ENCODE measurements around the gene ELANE. TPM values are rescaled to one million over a fixed set of nuclear protein-coding genes. Genes with fewer than 3 reads are reported as not detected.

Gene ELANE
- total RNA-seq, 1 experiment from 2014 or later: not detected

- no peaks in the 10 kb centered on the region for H3K4me1 Mint-ChIP-seq (ENCODE audit: low read depth, unreplicated experiment)
- CTCF ChIA-PET: interaction anchor here (0.5 kb wide), 1 partner anchor 113 kb away, joined by 3 read pairs; no protein-coding TSS in a partner anchor
- H3K36me3 ChIP-seq (ENCODE audit: control insufficient read depth, insufficient read depth, low read length): no peaks in the 10 kb centered on the region
- no peaks in the 10 kb centered on the region for H3K9me3 ChIP-seq
- POLR2A ChIA-PET: interaction anchor here (0.6 kb wide), 1 partner anchor 59 kb away, joined by 3 read pairs; no protein-coding TSS in a partner anchor
- H3K4me3 ChIP-seq (ENCODE audit: low read depth, low read length): no peak overlapping the region
- no peak for DNase-seq
- no peak overlapping the region for H3K4me3 Mint-ChIP-seq (ENCODE audit: unreplicated experiment)
- H3K27me3 Mint-ChIP-seq (ENCODE audit: insufficient read depth, unreplicated experiment): no peaks in the 10 kb centered on the region
- H3K27ac Mint-ChIP-seq (ENCODE audit: unreplicated experiment): no peak overlapping the region
- no peak for TF ChIP-seq CTCF (IDR thresholded peaks at IDR 0.05; ENCODE audit: insufficient read depth in 1 of 2, low read depth in 1 of 2, low read length in 1 of 2, severe bottlenecking in 1 of 2, unreplicated experiment in 1 of 2)
- peaks cover under 1% of the 10 kb centered on the region for H3K36me3 Mint-ChIP-seq (ENCODE audit: insufficient read depth, unreplicated experiment)
- H3K27me3 ChIP-seq (replicated peaks; ENCODE audit: control insufficient read depth, insufficient read depth, low read length): no peaks in the 10 kb centered on the region
- 0 out of 2 replicates have a peak, but pooled peaks cover 2% of the 10 kb centered on the region for H3K4me1 ChIP-seq
- no peaks in the 10 kb centered on the region for H3K9me3 Mint-ChIP-seq (ENCODE audit: unreplicated experiment)
- no TSS peak for BruUV-seq (replicated peaks)
- intact Hi-C loops (cut with micrococcal nuclease; ENCODE audit: unreplicated experiment): no loop called here
These were observed 2.4 kb downstream of the ELANE start for GRCh38 chr19:854549-854948.

- Histone ChIP-seq H3K4me3 (ENCODE audit: low read depth, low read length) (no peak overlapping the region), H3K27me3 (replicated peaks; ENCODE audit: control insufficient read depth, insufficient read depth, low read length) (no peaks in the 10 kb centered on the region), H3K4me1 (0 out of 2 replicates have a peak, but pooled peaks cover 4% of the 10 kb centered on the region), H3K36me3 (ENCODE audit: control insufficient read depth, insufficient read depth, low read length) (no peaks in the 10 kb centered on the region), H3K9me3 (no peaks in the 10 kb centered on the region)
- ChIA-PET POLR2A (no interaction called here), CTCF (no interaction called here)
- intact Hi-C loops (cut with micrococcal nuclease; ENCODE audit: unreplicated experiment): no loop called here
- no peak for TF ChIP-seq CTCF (IDR thresholded peaks at IDR 0.05; ENCODE audit: insufficient read depth in 1 of 2, low read depth in 1 of 2, low read length in 1 of 2, severe bottlenecking in 1 of 2, unreplicated experiment in 1 of 2)
- BruUV-seq (replicated peaks): no TSS peak
- no peaks in the 10 kb centered on the region for H3K27me3 Mint-ChIP-seq (ENCODE audit: insufficient read depth, unreplicated experiment)
- no peaks in the 10 kb centered on the region for H3K9me3 Mint-ChIP-seq (ENCODE audit: unreplicated experiment)
- H3K36me3 Mint-ChIP-seq (ENCODE audit: insufficient read depth, unreplicated experiment): peaks cover 7% of the 10 kb centered on the region
- no peak overlapping the region for H3K4me3 Mint-ChIP-seq (ENCODE audit: unreplicated experiment)
- H3K27ac Mint-ChIP-seq (ENCODE audit: unreplicated experiment): no peak overlapping the region
- no peak for DNase-seq
- H3K4me1 Mint-ChIP-seq (ENCODE audit: low read depth, unreplicated experiment): no peaks in the 10 kb centered on the region
These were observed 3.0 kb downstream of the ELANE start for GRCh38 chr19:855142-855541.

- Histone ChIP-seq H3K36me3 (ENCODE audit: control insufficient read depth, insufficient read depth, low read length) (no peaks in the 10 kb centered on the region), H3K9me3 (no peaks in the 10 kb centered on the region), H3K27me3 (replicated peaks; ENCODE audit: control insufficient read depth, insufficient read depth, low read length) (no peaks in the 10 kb centered on the region), H3K4me1 (0 out of 2 replicates have a peak, but pooled peaks cover 4% of the 10 kb centered on the region), H3K4me3 (ENCODE audit: low read depth, low read length) (no peak overlapping the region)
- POLR2A ChIA-PET: no interaction called here
- BruUV-seq (replicated peaks): no TSS peak
- H3K4me1 Mint-ChIP-seq (ENCODE audit: low read depth, unreplicated experiment): no peaks in the 10 kb centered on the region
- H3K27me3 Mint-ChIP-seq (ENCODE audit: insufficient read depth, unreplicated experiment): no peaks in the 10 kb centered on the region
- no peak overlapping the region for H3K27ac Mint-ChIP-seq (ENCODE audit: unreplicated experiment)
- no peak for DNase-seq
- CTCF ChIA-PET: no interaction called here
- no peaks in the 10 kb centered on the region for H3K9me3 Mint-ChIP-seq (ENCODE audit: unreplicated experiment)
- intact Hi-C loops (cut with micrococcal nuclease; ENCODE audit: unreplicated experiment): loop anchor here (2.0 kb wide), 1 partner anchor 145 kb away; the partner anchor contains the start of gene GRIN3B
- no peak for TF ChIP-seq CTCF (IDR thresholded peaks at IDR 0.05; ENCODE audit: insufficient read depth in 1 of 2, low read depth in 1 of 2, low read length in 1 of 2, severe bottlenecking in 1 of 2, unreplicated experiment in 1 of 2)
- H3K36me3 Mint-ChIP-seq (ENCODE audit: insufficient read depth, unreplicated experiment): peaks cover 12% of the 10 kb centered on the region
- no peak overlapping the region for H3K4me3 Mint-ChIP-seq (ENCODE audit: unreplicated experiment)
These were observed 3.5 kb downstream of the ELANE start for GRCh38 chr19:855566-856120.

Measured in Caco-2 (cell line).